ENCODE data around the gene CNTNAP2.

CNTNAP2 gene

GRCh38 chr7:146639291-146639690 is 522.7 kb downstream of the CNTNAP2 start:
- Histone ChIP-seq H3K36me3 (ENCODE audit: control insufficient read depth in 2 of 2, insufficient read depth in 1 of 2, low read length in 2 of 2) (no peaks in the 10 kb centered on the region), H3K4me1 (ENCODE audit: control insufficient read depth, insufficient read depth, low read length) (peaks cover 8% of the 10 kb centered on the region; the same call in 1 of the 2 replicates), H3K9me3 (ENCODE audit: control insufficient read depth, insufficient read depth, low read depth, low read length) (no peaks in the 10 kb centered on the region), H3K4me3 (ENCODE audit: low read depth, low read length) (no peak overlapping the region), H3K27ac (ENCODE audit: extremely low read depth, low read depth, low read length) (no peak overlapping the region)
- no peak for TF ChIP-seq ZNF423 (tag by site-specific recombination; IDR thresholded peaks at IDR 0.05)
- TF ChIP-seq ZNF561 (tag by site-specific recombination; IDR thresholded peaks at IDR 0.05; ENCODE audit: borderline replicate concordance) = peak; percentile 26; the same call in 1 of the 2 replicates
- TF ChIP-seq PRDM6 (tag by site-specific recombination; IDR thresholded peaks at IDR 0.05) = peak; percentile 69
- TF ChIP-seq HIC1 (tag by site-specific recombination; IDR thresholded peaks at IDR 0.05) = 0 out of 2 replicates have a peak, but pooled peaks have one; percentile 25
- TF ChIP-seq HOXA7 (CRISPR knock-in tag; IDR thresholded peaks at IDR 0.05; ENCODE audit: borderline replicate concordance) = no peak
- 0 out of 2 replicates have a peak, but pooled peaks have one; percentile 50 for TF ChIP-seq HOXD13 (CRISPR knock-in tag; IDR thresholded peaks at IDR 0.05; ENCODE audit: borderline replicate concordance)
- CTCF ChIA-PET = interaction anchor here (0.6 kb wide), 1 partner anchor 40 kb away, joined by 4 read pairs; no protein-coding TSS in a partner anchor
- POLR2A ChIA-PET = no interaction called here

- H3K36me3 ChIP-seq (ENCODE audit: control insufficient read depth in 2 of 2, insufficient read depth in 1 of 2, low read length in 2 of 2) = no peaks in the 10 kb centered on the region
- H3K27ac ChIP-seq (ENCODE audit: extremely low read depth, low read depth, low read length) = no peak overlapping the region
- TF ChIP-seq ZNF335 (tag by site-specific recombination; conservative IDR thresholded peaks at IDR 0.05) = no peak
- no peak for TF ChIP-seq ZNF777 (tag by site-specific recombination; IDR thresholded peaks at IDR 0.05; ENCODE audit: borderline replicate concordance)
- TF ChIP-seq ZNF610 (tag by site-specific recombination; IDR thresholded peaks at IDR 0.05; ENCODE audit: borderline replicate concordance) = no peak
- TF ChIP-seq YY1 (tag by site-specific recombination; IDR thresholded peaks at IDR 0.05) = no peak
- TF ChIP-seq ZBTB7A (tag by site-specific recombination; IDR thresholded peaks at IDR 0.05; ENCODE audit: low read depth) = no peak
- TF ChIP-seq INSM2 (tag by site-specific recombination; IDR thresholded peaks at IDR 0.05) = no peak
- TF ChIP-seq ZNF558 (tag by site-specific recombination; IDR thresholded peaks at IDR 0.05) = no peak
- TF ChIP-seq ZSCAN23 (tag by site-specific recombination; IDR thresholded peaks at IDR 0.05) = no peak
- TF ChIP-seq MEIS1 (CRISPR knock-in tag; IDR thresholded peaks at IDR 0.05; ENCODE audit: borderline replicate concordance) = no peak
- TF ChIP-seq ELK4 (IDR thresholded peaks at IDR 0.05; ENCODE audit: borderline replicate concordance, low read depth, low read length) = no peak
- TF ChIP-seq ZNF549 (tag by site-specific recombination; IDR thresholded peaks at IDR 0.05) = no peak
- no peak for TF ChIP-seq ZNF830 (tag by site-specific recombination; IDR thresholded peaks at IDR 0.05; ENCODE audit: low read depth)
- no peak for TF ChIP-seq REST (tag by site-specific recombination; IDR thresholded peaks at IDR 0.05)
- no peak for TF ChIP-seq ZNF621 (tag by site-specific recombination; IDR thresholded peaks at IDR 0.05)
- TF ChIP-seq ZFP41 (tag by site-specific recombination; IDR thresholded peaks at IDR 0.05; ENCODE audit: borderline replicate concordance) = no peak
- no peak for TF ChIP-seq ZNF175 (tag by site-specific recombination; IDR thresholded peaks at IDR 0.05)
- no peak for TF ChIP-seq KLF7 (tag by site-specific recombination; IDR thresholded peaks at IDR 0.05; ENCODE audit: borderline replicate concordance)
- CTCF ChIA-PET = interaction anchor here (0.5 kb wide), 1 partner anchor 56 kb away, joined by 4 read pairs; no protein-coding TSS in a partner anchor
- H3K4me1 ChIP-seq (ENCODE audit: control insufficient read depth, insufficient read depth, low read length) = peaks cover 4% of the 10 kb centered on the region; the same call in 1 of the 2 replicates
- POLR2A ChIA-PET = no interaction called here
- no peak overlapping the region for H3K4me3 ChIP-seq (ENCODE audit: low read depth, low read length)
- H3K9me3 ChIP-seq (ENCODE audit: control insufficient read depth, insufficient read depth, low read depth, low read length) = no peaks in the 10 kb centered on the region
Observed at GRCh38 chr7:146641491-146641890, 524.9 kb downstream of the CNTNAP2 start.
